Activated B cell treated with CpG ODN at 0.5 μM for 24 hours (primary cell): ENCODE results near the gene SLC37A3. TPM values are rescaled to one million over a fixed set of nuclear protein-coding genes. Genes with fewer than 3 reads are reported as not detected.

Experiments
- ATAC-seq: fragments of 200-7000 bp; cut with Tn5 transposase; one replicate; pipeline ENCODE4 v1.10.0; 2021; ENCODE audit warnings: low read depth, mild to moderate bottlenecking, moderate library complexity
- CTCF ChIA-PET: fragments of 350-600 bp; sonication (Branson Sonifier 250); formaldehyde crosslinking; loops from one replicate; lab custom pipeline; 2021; ENCODE audit warnings: antibody characterized with exemption; lab: Charles Lee
- POLR2A ChIA-PET: fragments of 350-600 bp; sonication (Branson Sonifier 250); formaldehyde crosslinking; loops from one replicate; lab custom pipeline; 2021; ENCODE audit warnings: antibody characterized with exemption; lab: Charles Lee
- DNase-seq: peaks from one replicate; pipeline ENCODE4 v3.0.0; 2022
- H3K27ac Mint-ChIP-seq: one replicate; pipeline ENCODE4 v1.8.0; 2020; ENCODE audit warnings: mixed read lengths
- H3K27me3 Mint-ChIP-seq: one replicate; pipeline ENCODE4 v1.8.0; 2021; ENCODE audit warnings: mixed read lengths
- H3K36me3 Mint-ChIP-seq: one replicate; pipeline ENCODE4 v1.8.0; 2021; ENCODE audit warnings: low read depth, mixed read lengths
- H3K4me1 Mint-ChIP-seq: one replicate; pipeline ENCODE4 v1.8.0; 2021; ENCODE audit warnings: mixed read lengths
- H3K4me3 Mint-ChIP-seq: one replicate; pipeline ENCODE4 v1.8.0; 2020; ENCODE audit warnings: mild to moderate bottlenecking, mixed read lengths
- H3K9me3 Mint-ChIP-seq: one replicate; pipeline ENCODE4 v1.8.0; 2020; ENCODE audit warnings: mixed read lengths
- CTCF ChIP-seq: fragments of 200-600 bp; IDR thresholded peaks from one replicate; pipeline ENCODE4 v1.8.0; 2022; ENCODE audit warnings: antibody characterized with exemption, mild to moderate bottlenecking
- intact Hi-C: fragments of 100-400 bp; cut with micrococcal nuclease; formaldehyde crosslinking; loops from one replicate; pipeline ENCODE4 v1.15.1; 2024
- total RNA-seq: library from RNA; stranded (reverse); gene quantifications from 2 replicates; pipeline ENCODE4 v1.2.3, GENCODE V29; 2022

SLC37A3 gene
- total RNA-seq, 1 donor from 2014 or later, result 10.6 TPM

GRCh38 chr7:140390466-140391190, 7.7 kb downstream of the SLC37A3 start:
- Mint-ChIP-seq H3K4me3 (no peak overlapping the region), H3K4me1 (no peaks in the 10 kb centered on the region), H3K9me3 (no peaks in the 10 kb centered on the region), H3K36me3 (no peaks in the 10 kb centered on the region), H3K27ac (no peak overlapping the region), H3K27me3 (no peaks in the 10 kb centered on the region)
- POLR2A ChIA-PET, result interaction anchor here (0.6 to 1.0 kb wide), 4 partner anchors 8 to 745 kb away, joined by 3 read pairs; partner anchors contain the start of genes KDM7A and SLC37A3
- DNase-seq (peak; percentile 32), ATAC-seq (peak; percentile 88)
- intact Hi-C loops, result loop anchor here (2.0 to 10.0 kb wide), 7 partner anchors 14 to 613 kb away; partner anchors contain the start of genes HIPK2, MKRN1, PARP12 and RAB19
- CTCF ChIA-PET, result no interaction called here
- TF ChIP-seq CTCF, result no peak

GRCh38 chr7:140390034-140390433, 8.3 kb downstream of the SLC37A3 start:
- ATAC-seq, result no peak
- POLR2A ChIA-PET, result interaction anchor here (0.6 to 0.8 kb wide), 2 partner anchors 8 to 174 kb away, joined by 3 read pairs; partner anchors contain the start of gene SLC37A3
- Mint-ChIP-seq H3K4me3 (no peak overlapping the region), H3K9me3 (no peaks in the 10 kb centered on the region), H3K27me3 (no peaks in the 10 kb centered on the region), H3K27ac (no peak overlapping the region), H3K4me1 (peaks cover 3% of the 10 kb centered on the region), H3K36me3 (peaks cover 3% of the 10 kb centered on the region)
- no peak for TF ChIP-seq CTCF
- CTCF ChIA-PET, result no interaction called here
- intact Hi-C loops, result loop anchor here (2.0 to 10.0 kb wide), 7 partner anchors 15 to 613 kb away; partner anchors contain the start of genes HIPK2, MKRN1, PARP12 and RAB19
- no peak for DNase-seq

GRCh38 chr7:140389445-140389844, 8.9 kb downstream of the SLC37A3 start:
- intact Hi-C loops, result no loop called here
- Mint-ChIP-seq H3K27me3 (no peaks in the 10 kb centered on the region), H3K9me3 (no peaks in the 10 kb centered on the region), H3K4me3 (no peak overlapping the region), H3K36me3 (peaks cover 3% of the 10 kb centered on the region), H3K4me1 (peaks cover 3% of the 10 kb centered on the region), H3K27ac (no peak overlapping the region)
- ATAC-seq (no peak), DNase-seq (no peak)
- TF ChIP-seq CTCF, result no peak
- ChIA-PET CTCF (no interaction called here), POLR2A (no interaction called here)

- no peaks in the 10 kb centered on the region for H3K27me3 Mint-ChIP-seq
- CTCF ChIA-PET, result no interaction called here
- peaks cover 13% of the 10 kb centered on the region for H3K36me3 Mint-ChIP-seq
- no peak for TF ChIP-seq CTCF
- no peak overlapping the region for H3K4me3 Mint-ChIP-seq
- H3K4me1 Mint-ChIP-seq, result peaks cover 3% of the 10 kb centered on the region
- intact Hi-C loops, result no loop called here
- DNase-seq (no peak), ATAC-seq (no peak)
- no peak overlapping the region for H3K27ac Mint-ChIP-seq
- POLR2A ChIA-PET, result no interaction called here
- no peaks in the 10 kb centered on the region for H3K9me3 Mint-ChIP-seq
Measured at GRCh38 chr7:140384894-140385545, 13.3 kb downstream of the SLC37A3 start.
